Suprapubic skin (tissue), 4 donors: ENCODE results near the gene KHSRP. TPM values are rescaled to one million over a fixed set of nuclear protein-coding genes. Genes with fewer than 3 reads are reported as not detected.

Experiments used
- DNase-seq, 2 donors: peaks; one replicate each; pipeline ENCODE4 v3.0.0-alpha.2; 2019; ENCODE audit warnings: low spot score in 2 of 2
- H3K27ac ChIP-seq: fragments of 200-600 bp; sonication (generic); one replicate; pipeline ENCODE4 v1.5.1; 2019
- H3K27me3 ChIP-seq: fragments of 200-600 bp; sonication (generic); one replicate; pipeline ENCODE4 v1.5.1; 2019
- H3K36me3 ChIP-seq: fragments of 200-600 bp; sonication (generic); one replicate; pipeline ENCODE4 v1.5.1; 2019
- H3K4me1 ChIP-seq: fragments of 200-600 bp; sonication (generic); one replicate; pipeline ENCODE4 v1.5.1; 2019
- H3K4me3 ChIP-seq: fragments of 200-600 bp; sonication (generic); one replicate; pipeline ENCODE4 v1.5.1; 2019; ENCODE audit warnings: mild to moderate bottlenecking
- H3K9me3 ChIP-seq: fragments of 200-600 bp; sonication (generic); one replicate; pipeline ENCODE4 v1.5.1; 2019
- CTCF ChIP-seq, 2 donors: fragments of 200-600 bp in 1 of 2; fragments of 450-650 bp in 1 of 2; sonication (generic) in 1 of 2; IDR thresholded peaks; one replicate each; pipeline ENCODE4 v1.5.1; 2016 to 2019; ENCODE audit warnings: antibody characterized with exemption in 2 of 2, mild to moderate bottlenecking in 1 of 2, moderate library complexity in 1 of 2
- EP300 ChIP-seq: sonication (generic); formaldehyde crosslinking; IDR thresholded peaks from one replicate; pipeline ENCODE4 v1.6.1; 2017; ENCODE audit warnings: antibody characterized with exemption
- POLR2A ChIP-seq, 2 donors: fragments of 450-650 bp; IDR thresholded peaks; one replicate each; pipeline ENCODE4 v1.6.1; 2017; ENCODE audit warnings: antibody characterized with exemption in 2 of 2, mild to moderate bottlenecking in 2 of 2, moderate library complexity in 2 of 2
- POLR2AphosphoS5 ChIP-seq, 3 donors: sonication (generic); formaldehyde crosslinking; IDR thresholded peaks; one replicate each; pipeline ENCODE4 v1.6.1; 2017; ENCODE audit warnings: antibody characterized with exemption in 3 of 3
- WGBS: methylation state at CpG from one replicate; pipeline ENCODE4 v1.1.5; 2018; 5-methylcytosine and 5-hydroxymethylcytosine counted together
- total RNA-seq, 4 donors: library from RNA; depleted of rRNA; stranded (reverse); fragments of >200 nt; gene quantifications; one replicate each; pipeline ENCODE4 v1.1.0, GENCODE V29; 2016

KHSRP gene
- total RNA-seq, 4 donors from 2014 or later: 127 to 160 (median 139) TPM

GRCh38 chr19:6376512-6377190, 48.0 kb downstream of the KHSRP start:
- 79% methylated on average over 14 of the region's 19 CpGs for WGBS
- H3K4me3 ChIP-seq: no peak overlapping the region

GRCh38 chr19:6375411-6376010, 49.1 kb downstream of the KHSRP start, which contains the start of gene PSPN:
TSS of gene PSPN (minus strand) at chr19:6375933. CDS start at chr19:6375849, 84 bp downstream.
- no peak for DNase-seq
- Histone ChIP-seq H3K27me3 (no peaks in the 10 kb centered on the region), H3K36me3 (peaks cover 28% of the 10 kb centered on the region), H3K4me3 (no peak within 1 kb of the TSS), H3K9me3 (no peaks in the 10 kb centered on the region), H3K4me1 (peaks cover 28% of the 10 kb centered on the region), H3K27ac (no peak within 1 kb of the TSS)
- TF ChIP-seq POLR2AphosphoS5 (IDR thresholded peaks at IDR 0.05) (no peak), EP300 (no peak), POLR2A (IDR thresholded peaks at IDR 0.05) (no peak)
- 40% methylated on average over 2 of the region's 25 CpGs for whole genome bisulfite sequencing

More at GRCh38 chr19:6376512-6377190, 48.0 kb downstream of the KHSRP start:
- Histone ChIP-seq H3K27ac (no peak overlapping the region), H3K4me1 (peaks cover 28% of the 10 kb centered on the region), H3K27me3 (no peaks in the 10 kb centered on the region), H3K9me3 (no peaks in the 10 kb centered on the region), H3K36me3 (peaks cover 40% of the 10 kb centered on the region)
- TF ChIP-seq CTCF (IDR thresholded peaks at IDR 0.05) (no peak), POLR2A (IDR thresholded peaks at IDR 0.05) (no peak), EP300 (no peak), POLR2AphosphoS5 (IDR thresholded peaks at IDR 0.05) (no peak)
- no peak for DNase-seq

GRCh38 chr19:6374711-6375410, 49.8 kb downstream of the KHSRP start:
- Histone ChIP-seq H3K27ac (no peak overlapping the region), H3K4me3 (no peak overlapping the region), H3K4me1 (peaks cover 28% of the 10 kb centered on the region), H3K9me3 (no peaks in the 10 kb centered on the region), H3K27me3 (no peaks in the 10 kb centered on the region), H3K36me3 (peaks cover 22% of the 10 kb centered on the region)
- TF ChIP-seq POLR2A (IDR thresholded peaks at IDR 0.05): no peak
- no peak for TF ChIP-seq EP300
- TF ChIP-seq CTCF (IDR thresholded peaks at IDR 0.05): no peak
- no peak for TF ChIP-seq POLR2AphosphoS5 (IDR thresholded peaks at IDR 0.05)
- 77% methylated on average over 16 of the region's 29 CpGs for WGBS
- DNase-seq: no peak

- 60% methylated on average over 18 of the region's 29 CpGs for WGBS
- no peaks in the 10 kb centered on the region for H3K9me3 ChIP-seq
- no peak overlapping the region for H3K4me3 ChIP-seq
- TF ChIP-seq POLR2AphosphoS5 (IDR thresholded peaks at IDR 0.05) (no peak), CTCF (IDR thresholded peaks at IDR 0.05) (no peak), POLR2A (IDR thresholded peaks at IDR 0.05) (no peak), EP300 (no peak)
- DNase-seq: no peak
- H3K27me3 ChIP-seq: no peaks in the 10 kb centered on the region
- peaks cover 28% of the 10 kb centered on the region for H3K4me1 ChIP-seq
- H3K36me3 ChIP-seq: peaks cover 16% of the 10 kb centered on the region
- H3K27ac ChIP-seq: peak overlapping the region; percentile 2
Observed at GRCh38 chr19:6374161-6374709, 50.4 kb downstream of the KHSRP start.

GRCh38 chr19:6373813-6374108, 50.9 kb downstream of the KHSRP start:
- no peak for DNase-seq
- H3K27ac ChIP-seq: peak overlapping the region; percentile 2
- H3K36me3 ChIP-seq: peaks cover 20% of the 10 kb centered on the region
- H3K9me3 ChIP-seq: no peaks in the 10 kb centered on the region
- no peaks in the 10 kb centered on the region for H3K27me3 ChIP-seq
- 13% methylated on average over 5 of the region's 5 CpGs for WGBS
- H3K4me3 ChIP-seq: peak overlapping the region; percentile 84
- TF ChIP-seq EP300 (no peak), POLR2A (IDR thresholded peaks at IDR 0.05) (no peak), POLR2AphosphoS5 (IDR thresholded peaks at IDR 0.05) (no peak), CTCF (IDR thresholded peaks at IDR 0.05) (no peak)
- H3K4me1 ChIP-seq: peaks cover 28% of the 10 kb centered on the region
